GM19455 (cell line): ENCODE data around the gene SFXN5.

Source experiments
- ATAC-seq: cut with Tn5 transposase; IDR thresholded peaks from one replicate; pipeline ENCODE4 v1.9.1; 2021; ENCODE audit not compliant: unreplicated experiment

Gene SFXN5

DNA sequence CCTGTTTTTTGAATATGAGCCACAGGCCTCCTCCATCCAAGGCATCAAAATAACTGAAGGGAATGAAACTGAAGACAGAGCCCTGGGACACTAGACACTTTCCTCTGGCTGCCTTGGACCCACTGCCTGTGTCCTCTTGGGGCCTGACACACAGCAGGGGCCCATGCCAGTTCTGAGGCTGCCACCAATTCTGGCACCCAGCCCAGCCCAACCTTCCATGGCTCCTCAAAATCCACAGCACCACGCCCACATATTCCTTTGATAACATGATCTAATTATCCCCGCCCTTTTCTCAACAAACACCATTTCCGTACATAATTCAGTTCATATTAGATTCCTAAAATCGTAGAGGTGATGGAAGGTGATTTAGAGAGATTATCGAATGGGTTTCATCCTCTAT is 90.0 kb downstream of the SFXN5 start:
- ATAC-seq, result no peak

DNA sequence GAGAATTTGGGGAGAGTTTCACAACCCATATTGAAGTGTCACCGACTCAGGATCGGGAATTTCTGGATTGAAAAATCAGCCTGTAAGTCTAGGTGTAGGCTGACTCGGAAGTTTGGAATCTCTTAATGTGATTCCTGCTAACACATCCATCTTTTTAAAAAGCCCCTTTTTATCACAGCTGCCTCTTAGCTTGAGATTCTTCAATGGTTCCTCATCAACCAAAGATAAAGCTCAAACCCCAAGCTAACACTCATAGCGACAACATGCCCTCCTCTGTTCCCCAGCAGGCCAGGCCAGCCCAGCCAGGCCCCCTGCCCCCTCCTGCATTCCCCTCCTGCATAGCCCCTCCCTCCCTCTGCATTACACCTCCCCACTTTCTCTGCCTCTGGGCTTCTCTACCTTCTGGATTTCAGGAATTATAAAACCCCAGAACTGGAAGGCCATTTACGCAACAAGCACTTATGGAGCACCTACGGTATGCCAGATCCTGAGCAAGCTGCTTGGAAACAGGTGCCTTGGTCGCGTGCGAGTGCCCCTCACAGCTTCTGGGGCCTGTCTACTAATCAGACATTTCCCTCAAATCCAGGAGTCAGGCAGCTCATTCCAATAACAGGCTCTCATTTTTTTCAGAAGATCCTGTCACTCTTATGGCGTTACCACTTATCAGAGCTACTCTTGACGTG is 90.8 kb downstream of the SFXN5 start:
- ATAC-seq, result no peak

DNA sequence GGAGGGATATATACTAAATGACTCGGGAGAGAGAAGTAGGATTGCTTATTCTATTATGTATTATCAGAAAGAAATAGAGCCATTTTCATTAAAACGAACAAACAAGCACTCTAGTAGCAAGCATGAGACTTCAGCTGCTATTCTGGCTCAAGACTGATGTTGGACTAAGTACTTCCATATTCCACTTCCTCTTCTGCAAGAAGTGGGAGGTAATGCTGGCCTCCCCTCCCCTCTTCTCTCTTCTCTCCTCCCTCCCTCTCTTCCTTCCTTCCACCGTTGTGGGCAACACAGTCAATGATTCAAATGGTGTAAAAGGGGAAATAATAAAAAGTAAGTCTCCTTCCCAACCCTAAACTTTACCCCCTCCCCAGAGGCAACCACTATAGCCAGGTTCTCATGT is 91.6 kb downstream of the SFXN5 start:
- no peak for ATAC-seq

DNA sequence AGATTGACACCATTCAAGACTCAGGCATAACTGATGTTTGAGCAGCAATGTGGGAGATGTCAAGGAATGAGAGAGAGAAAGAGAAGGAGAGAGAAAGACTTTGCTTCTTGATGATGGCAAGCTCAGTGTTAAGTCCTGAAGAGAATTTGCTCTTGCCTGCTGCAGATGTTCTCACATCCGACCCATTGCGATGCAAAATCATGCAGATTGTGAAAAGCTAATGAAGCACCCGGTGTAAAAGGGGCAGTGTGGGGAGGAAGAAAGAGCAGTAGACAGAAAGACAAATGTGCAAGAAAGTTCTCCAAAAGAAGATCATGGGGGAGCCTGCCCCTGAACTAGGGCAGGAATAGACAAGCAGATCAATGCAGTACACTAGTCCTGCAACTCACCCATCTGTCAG is 96.5 kb downstream of the SFXN5 start:
- ATAC-seq, result no peak

DNA sequence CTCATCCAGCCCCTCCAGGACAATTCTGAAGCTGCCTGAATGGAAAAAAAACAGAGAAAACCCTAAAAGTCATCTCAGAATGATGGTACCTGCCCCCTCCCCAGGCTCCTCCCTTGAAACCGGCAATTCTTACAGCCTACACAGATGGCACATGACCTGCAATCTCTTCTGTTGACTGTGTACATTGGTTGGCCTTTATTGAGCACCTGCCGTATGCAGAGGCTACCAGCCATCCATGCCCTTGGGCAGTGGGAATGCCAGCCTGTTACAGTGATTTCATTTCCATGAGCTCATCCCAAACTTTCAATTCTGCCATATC is 97.1 kb downstream of the SFXN5 start:
- ATAC-seq, result no peak

DNA sequence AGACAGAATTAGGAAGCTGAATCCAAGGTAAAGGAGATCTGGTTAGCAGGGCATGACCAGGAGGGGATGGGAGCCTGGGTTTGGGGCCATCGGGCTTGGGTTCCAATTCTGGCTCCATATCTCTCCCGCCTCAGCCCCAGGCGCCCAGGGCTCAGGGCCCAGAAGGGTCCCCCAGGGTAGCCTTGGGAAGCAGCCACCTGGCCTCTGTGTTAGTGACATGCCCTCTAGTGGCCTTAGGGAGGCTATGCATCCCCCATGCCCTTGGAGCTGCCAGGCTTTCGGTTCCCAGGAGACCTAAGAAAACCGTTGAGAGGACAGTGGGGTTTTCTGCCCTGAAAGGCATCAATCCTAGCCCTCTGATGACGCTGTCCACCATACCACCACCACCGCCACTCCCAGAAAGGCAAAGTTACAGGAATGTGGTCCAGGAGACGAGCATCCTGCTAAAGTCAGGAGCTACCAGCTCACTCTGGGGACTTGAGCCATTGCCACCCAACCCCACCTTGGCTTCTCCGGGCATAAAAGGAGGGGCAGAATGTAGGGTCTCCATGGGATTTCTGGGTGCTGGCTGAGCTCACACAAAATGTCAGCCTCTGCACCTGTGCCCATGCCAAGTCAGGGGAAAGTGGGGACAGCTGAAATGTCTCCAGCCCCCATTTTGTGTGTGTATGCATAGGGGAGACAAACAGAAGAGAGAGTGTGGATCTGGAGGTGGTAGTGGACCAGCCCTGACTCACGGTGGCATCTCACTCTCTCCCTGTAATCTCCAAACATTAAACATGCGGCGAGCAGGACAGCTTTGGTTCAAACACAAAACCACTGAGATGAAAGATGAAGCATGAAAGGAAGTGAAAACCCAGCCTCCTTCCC is 97.7 kb downstream of the SFXN5 start:
- no peak for ATAC-seq

DNA sequence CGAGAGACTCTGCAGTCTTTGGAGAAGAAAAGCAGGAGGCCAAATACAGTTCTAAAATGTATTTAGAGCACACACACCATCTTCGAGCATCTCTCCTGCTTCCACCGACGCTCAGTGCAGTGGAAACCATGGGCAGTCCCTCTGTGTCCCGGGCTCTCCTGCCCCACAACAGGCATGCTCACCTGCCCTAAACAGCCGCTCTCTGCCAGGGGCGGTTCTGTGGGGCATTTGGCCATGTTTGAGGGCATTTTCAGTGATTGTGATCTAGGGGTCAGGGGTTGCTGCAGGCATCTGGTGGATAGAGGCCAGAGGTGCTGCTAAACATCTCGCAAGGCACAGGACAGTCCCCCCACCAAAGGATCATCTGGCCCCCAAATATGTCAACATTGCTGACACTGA is 98.4 kb downstream of the SFXN5 start:
- ATAC-seq, result no peak

DNA sequence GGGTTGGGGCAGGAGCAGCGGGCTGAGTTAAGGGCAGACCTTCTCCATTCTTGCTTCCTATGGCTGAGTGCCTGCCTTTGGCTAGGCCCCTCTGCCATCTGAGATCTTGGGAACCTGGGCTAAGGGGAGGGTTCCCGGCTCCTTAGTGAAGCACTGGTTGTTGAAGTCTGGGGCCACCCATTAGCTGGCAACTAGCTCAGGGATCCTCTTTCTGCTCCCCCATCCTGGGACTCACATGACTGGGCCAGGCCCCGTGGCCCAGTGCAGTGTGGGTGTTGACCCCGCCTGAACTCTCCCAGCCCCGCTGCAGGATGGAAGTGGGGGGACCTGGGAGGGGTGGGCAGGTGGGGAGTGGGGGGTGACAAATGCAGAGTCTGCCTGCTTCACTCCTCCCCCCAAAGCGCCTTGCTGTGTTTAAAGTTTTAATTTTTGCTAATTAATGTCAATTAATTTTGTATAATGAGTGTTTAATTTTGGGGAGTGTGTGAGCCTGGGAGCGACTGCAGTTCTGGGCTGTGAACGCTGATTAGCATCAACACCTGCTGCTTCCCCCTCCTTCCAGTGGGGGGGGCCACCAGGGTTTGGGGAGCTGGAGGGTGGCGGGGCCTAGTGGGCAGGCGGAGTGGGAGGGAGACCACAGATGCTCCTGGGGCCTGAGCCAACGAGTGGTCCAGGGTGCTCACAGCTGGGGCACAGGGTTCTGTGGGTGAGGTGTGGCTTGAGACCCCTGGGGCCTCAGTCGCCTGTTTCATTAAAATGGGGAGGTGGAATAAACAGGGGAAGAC is 99.0 kb downstream of the SFXN5 start:
- ATAC-seq, result no peak

DNA sequence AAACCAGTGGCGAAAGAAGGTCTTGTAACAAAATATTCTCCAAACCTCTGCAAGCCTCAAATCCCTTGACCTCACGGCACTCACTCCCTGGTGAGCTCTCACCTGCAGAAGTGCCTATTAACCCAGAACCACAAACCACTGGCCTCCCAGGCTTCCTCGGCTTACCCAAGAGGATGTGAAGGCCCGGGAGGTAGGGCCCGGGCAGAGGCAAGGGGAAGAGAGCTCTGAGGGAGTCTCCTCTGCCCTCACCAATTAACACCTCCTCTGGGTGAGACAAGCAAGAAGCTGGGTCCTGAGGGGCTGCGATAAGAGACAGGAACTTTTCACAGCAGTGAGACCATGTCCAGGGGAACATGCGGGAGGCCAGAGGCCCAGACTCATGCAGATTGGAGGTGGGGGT is 100.5 kb downstream of the SFXN5 start:
- no peak for ATAC-seq

DNA sequence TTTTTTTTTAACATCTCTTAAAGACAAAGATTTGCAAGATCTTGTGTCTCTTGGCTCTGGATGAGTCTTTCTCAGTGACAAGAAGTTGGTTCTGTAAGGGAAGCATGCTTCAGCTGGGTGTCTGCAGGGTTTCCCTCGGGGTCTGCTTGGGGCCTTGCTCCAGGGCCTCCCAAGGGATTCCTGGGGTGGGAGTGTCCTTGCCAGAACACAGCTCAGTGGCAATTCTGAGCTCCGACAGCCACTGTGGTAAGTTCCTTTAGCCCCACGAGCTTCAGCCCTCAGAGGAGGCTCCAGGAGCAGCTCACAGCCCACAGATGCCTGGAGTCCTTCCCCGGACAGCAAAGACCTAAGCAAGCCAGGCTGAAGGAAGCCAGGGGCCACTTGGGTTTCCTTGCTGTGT is 101.8 kb downstream of the SFXN5 start:
- no peak for ATAC-seq

DNA sequence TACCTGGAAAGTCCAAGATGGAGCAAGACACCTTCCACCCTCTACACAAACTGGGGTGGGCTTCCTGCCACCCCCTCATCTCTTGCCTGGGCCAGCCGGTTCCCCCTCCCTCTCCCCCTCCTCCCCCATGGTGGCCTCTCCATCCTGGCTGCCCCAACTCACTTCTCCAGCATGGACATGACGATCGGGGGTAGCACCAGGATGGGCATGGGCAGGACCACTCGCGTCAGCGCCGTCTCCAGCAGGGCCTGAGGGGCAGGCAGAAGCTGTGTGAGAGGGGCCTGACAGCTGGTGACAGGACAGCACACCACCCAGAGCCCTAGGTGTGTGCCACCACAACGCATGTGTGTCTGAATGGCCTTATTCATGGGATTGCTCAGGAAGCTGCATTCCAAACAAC is 103.2 kb downstream of the SFXN5 start:
- no peak for ATAC-seq

DNA sequence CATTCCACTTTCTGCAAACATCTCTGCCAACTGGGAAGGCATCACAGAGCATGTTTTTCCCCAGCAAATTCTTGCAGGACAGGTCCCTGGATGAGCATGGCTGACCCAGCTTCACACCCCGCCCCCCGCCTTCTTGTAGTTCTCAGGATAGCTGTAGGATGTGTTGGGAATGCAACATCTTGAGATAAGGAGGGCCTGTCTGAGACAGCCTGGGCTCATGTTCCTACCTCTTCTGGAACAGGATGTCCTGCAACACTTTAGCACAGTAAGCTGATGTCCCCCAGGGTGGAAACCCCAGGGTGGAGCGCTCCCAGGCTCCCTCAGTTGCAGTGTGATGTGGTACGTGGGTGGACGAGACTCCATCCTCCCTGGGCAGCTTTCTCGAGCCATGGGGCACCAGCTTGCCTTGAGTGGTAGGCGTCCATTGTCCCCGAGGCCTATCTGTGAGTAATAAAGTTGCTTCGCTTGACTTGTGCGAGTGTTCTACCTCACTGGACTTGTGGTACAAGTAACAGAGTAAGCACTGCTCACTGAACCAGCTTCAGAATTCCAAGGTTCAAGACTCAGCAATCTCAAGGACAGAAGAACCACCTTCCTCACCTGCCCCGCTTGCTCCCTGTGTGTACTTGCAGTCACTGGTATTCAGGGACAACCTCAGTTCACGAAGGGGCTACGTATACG is 105.6 kb downstream of the SFXN5 start:
- no peak for ATAC-seq

DNA sequence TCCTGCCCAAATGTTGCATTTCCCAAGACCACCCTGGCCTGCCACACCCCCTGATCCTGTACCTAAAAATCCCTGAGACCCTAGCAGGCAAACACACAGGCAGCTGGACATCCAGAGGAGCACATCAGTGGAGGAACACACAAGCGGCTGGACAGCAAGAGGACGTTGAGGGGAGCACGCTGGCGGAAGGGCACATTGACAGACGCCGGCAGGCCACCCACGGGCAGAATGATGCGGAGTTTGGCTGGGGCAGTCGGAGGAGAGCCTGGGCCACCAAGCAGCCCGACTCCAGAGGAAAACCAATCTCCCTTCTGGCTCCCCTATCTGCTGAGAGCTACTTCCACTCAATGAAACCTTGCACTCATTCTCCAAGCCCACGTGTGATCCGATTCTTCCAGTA is 106.5 kb downstream of the SFXN5 start:
- ATAC-seq, result no peak

DNA sequence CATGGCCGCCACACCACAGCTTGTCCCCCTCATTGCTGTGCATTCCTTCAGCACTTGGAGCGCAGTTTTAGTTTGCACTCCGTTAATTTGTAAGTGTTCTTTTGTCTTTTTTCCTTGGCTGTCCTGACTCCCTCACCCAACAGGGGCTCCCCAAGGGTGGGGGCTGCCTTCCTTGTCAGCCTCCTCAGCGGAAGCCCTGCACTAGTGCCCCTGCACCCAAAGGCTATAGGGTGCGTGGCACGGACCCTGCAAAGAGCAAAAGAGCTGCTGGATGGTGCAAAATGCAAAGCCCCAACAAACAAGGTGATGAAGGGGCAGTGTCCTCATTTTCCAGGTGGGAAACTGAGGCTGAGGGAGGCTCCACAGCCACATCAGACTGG is 107.4 kb downstream of the SFXN5 start:
- ATAC-seq, result no peak

DNA sequence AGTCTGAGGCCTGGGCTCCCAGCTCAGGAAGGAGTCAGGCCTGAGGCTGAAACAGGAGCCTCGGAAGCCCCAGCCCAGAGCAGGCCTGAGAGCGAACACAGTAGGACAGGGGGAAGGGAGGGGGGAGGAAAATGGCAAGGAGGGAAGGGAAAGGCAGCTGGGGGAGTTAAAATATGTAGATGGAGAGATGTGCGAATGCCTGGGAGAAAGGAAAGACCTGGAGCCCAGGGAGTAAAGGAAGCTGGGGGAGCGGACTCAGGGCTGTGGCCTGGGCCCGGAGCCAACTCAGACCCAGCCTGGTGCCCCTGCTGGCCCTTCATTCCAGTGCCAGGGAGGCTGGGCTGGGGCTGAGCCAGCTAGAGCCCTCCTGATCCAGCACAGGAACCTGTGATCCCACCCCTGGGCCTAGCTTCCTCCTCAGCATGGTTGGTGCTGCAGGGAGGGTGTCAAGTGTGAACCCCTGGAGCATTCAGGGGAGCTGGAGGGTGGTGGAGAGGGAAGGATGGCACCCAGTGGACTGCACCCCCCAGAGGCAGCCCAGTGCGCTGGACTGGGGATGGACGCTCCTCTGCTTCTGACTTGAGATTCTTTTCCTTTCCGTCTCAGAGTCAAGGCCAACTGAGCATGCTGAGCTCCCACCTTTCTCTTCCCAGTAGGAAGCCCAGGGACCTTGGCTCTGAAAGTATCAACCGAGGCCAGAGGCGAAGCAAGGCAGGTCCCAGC is 107.9 kb downstream of the SFXN5 start:
- no peak for ATAC-seq

DNA sequence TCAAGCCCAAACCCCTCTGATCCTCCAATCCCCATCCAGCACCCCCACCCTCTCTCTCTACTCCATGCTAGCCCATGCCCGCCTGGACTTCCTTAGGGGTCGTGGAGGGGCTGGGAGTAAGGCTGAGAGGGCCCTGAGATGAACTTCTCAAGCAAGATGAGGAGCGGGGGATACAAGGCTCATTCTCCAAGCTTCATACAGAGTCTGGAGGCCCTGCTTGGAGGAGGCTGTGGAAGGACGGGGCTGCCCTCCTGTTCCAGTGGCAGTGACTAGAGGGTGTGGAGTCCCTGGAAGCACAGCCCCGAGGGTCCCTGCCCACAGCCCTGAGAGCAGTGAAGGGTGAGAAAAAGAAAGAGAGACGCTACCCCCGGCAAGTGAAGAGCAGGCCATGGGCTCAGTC is 108.6 kb downstream of the SFXN5 start:
- ATAC-seq, result no peak

DNA sequence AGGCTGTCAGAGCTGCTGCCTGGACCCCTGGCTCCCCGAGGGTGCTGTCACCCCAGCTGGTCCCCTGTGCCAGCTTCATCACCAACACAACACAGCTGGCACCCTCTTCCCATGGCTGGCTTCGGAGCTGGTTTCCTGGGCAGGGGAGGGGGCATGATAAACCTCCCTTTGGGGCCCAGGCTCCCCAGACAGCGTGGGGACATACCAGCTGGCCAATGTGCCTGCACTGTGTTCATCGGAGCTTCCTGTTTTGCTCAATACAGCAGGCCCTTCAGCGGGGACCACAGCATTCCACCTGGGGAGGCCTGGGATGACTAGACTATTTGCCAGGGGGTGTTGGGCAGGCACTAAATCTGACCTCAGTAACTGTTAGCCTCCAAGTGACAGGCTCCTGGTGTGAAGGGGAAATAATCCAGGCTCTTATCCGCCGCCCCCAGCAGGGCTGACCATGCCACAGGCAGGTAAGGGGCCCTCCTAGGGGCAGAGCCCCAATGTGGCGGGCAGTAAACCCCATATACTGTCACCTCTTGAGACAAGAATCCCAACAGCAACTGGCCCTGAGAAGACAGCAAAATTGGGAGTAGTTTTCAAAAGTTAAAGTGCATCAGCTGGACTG is 109.6 kb downstream of the SFXN5 start:
- ATAC-seq, result no peak

DNA sequence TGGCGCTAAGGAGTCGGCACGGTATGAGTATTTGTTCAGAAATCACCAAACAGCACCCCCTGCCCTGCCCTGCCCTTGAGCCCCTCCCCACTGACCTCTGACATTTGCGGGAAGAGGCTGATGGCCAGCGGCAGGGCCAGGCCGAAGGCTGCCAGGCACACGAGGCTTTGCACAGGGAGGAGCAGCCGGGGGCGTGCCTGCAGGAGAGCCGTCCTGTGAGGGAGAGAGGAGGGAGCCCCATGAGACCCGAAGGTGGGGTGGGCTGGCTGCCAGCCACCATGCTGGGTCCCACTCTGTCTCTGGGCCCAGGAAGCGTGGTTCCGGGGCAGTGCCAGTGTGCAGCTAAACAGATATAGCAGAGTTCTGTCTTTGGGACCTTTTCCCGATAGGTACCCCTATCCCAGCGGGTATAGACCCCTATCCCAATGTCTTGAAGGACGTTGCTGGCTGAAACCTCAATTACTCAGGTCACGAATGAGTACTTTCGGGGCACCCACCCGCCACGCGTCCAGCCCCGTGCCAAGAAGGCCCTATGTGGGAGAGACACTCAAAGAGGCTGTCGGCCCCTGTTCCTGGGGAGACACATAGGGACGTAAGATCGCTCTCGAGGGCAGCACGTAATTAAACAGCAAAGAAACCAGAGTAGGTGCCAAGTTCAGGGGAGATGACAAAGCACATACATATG is 110.3 kb downstream of the SFXN5 start:
- no peak for ATAC-seq

DNA sequence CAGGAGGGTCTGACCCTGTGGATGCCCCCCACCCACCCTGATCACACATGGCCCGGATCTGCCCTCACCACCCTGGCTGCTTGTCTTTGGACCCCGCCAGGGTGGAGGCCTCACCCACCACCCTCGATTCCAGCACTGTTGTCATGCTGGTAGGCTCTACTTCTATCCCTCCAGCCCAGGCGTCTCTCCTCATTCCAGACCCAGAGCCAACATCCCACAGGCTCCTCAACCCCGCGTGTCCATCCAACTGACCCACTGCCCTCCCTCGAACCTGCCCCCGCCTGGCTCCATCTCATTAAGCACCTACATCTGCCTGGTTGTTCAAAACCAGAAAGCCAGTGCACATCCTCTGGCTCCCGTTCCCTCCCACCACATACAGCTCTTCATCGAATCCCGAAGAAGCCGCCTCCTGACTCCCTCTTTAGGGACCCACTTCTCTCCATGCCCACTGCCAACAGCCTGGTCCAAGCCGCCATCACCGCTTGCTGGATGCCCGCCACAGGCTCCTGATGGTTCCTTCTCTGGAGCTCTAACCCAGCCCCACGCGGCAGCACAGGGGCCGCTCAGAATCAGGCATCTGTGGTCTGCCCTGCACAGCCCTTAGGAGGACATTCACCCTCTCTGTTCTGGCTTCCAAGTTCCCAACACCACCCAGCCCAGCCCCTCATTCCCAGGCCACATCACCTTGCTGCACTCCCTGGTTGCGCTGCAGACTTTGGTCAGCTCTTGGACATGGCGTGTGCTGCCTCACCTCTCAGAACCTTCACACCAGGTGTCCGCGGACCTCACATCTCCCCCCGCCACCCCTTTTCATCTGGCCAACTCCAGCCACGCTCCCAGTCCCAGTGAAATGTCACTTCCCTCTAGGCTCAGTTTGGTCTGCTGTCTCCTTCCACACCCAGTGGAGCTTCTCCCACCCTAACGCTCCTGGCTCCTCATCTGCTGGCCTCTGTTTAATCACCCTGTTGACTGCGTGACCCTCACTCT is 111.2 kb downstream of the SFXN5 start:
- ATAC-seq, result no peak
